Left colon (tissue), 2 donors: ENCODE results near the gene RNF26. TPM values are rescaled to one million over a fixed set of nuclear protein-coding genes. Genes with fewer than 3 reads are reported as not detected.
A peak's percentile ranks its signal among the peaks of the same experiment; 100 is the strongest.

ENCODE experiments used
- ATAC-seq: fragments of 200-7000 bp; cut with Tn5 transposase; one replicate; pipeline ENCODE4 v1.9.1; 2020; ENCODE audit warnings: mild to moderate bottlenecking, moderate library complexity
- DNase-seq, 2 donors: peaks; one replicate each; pipeline ENCODE4 v3.0.0-alpha.2; 2020
- intact Hi-C, 2 donors: fragments of 100-400 bp; cut with DNase I in 1 of 2; cut with micrococcal nuclease in 1 of 2; formaldehyde crosslinking; loops; one replicate each; pipeline versions ENCODE4 v1.11.2 to v1.14.0; 2022; cut with DNase I, micrococcal nuclease
- total RNA-seq, 2 donors: library from RNA; stranded (reverse); fragmentation: NEBNext Ultra II Directional; extraction: Animal tissue kit (Norgen Biotek cat#: 25700); gene quantifications; one replicate each; pipeline ENCODE4 v1.2.1, GENCODE V29; 2021
- donor health status: DM: no; HTN: no; CAD: no.
- donor health status: DM: yes; HTN: yes; CAD: no.

RNF26 gene
- total RNA-seq, 2 donors from 2014 or later = 19.9 to 24.0 TPM

- DNase-seq (no peak), ATAC-seq (no peak)
- intact Hi-C loops = no loop called here
These were observed 10.1 kb downstream of the RNF26 start for GRCh38 chr11:119344291-119345010.

- DNase-seq = no peak
- no peak for ATAC-seq
- intact Hi-C loops = no loop called here
These were observed 11.4 kb downstream of the RNF26 start for GRCh38 chr11:119345685-119346084.

GRCh38 chr11:119346605-119347004, 12.3 kb downstream of the RNF26 start, which contains the start of gene MFRP:
MFRP (minus strand) TSS chr11:119346705; CDS start chr11:119346513, 192 bp downstream.
- intact Hi-C loops = no loop called here
- ATAC-seq (no peak), DNase-seq (no peak)

GRCh38 chr11:119347242-119347641, 12.9 kb downstream of the RNF26 start:
- intact Hi-C loops = no loop called here
- no peak for DNase-seq
- ATAC-seq = peak; percentile 43

GRCh38 chr11:119347940-119348605, 13.7 kb downstream of the RNF26 start:
- ATAC-seq (no peak), DNase-seq (no peak)
- intact Hi-C loops = no loop called here

GRCh38 chr11:119350302-119350701, 16.0 kb downstream of the RNF26 start:
- intact Hi-C loops = no loop called here
- no peak for ATAC-seq

GRCh38 chr11:119351232-119351631, 16.9 kb downstream of the RNF26 start:
- DNase-seq (no peak), ATAC-seq (no peak)
- intact Hi-C loops = no loop called here

More at GRCh38 chr11:119350302-119350701, 16.0 kb downstream of the RNF26 start:
- DNase-seq = no peak

GRCh38 chr11:119352857-119353260, 18.5 kb downstream of the RNF26 start:
- intact Hi-C loops = no loop called here
- ATAC-seq (peak; percentile 47), DNase-seq (no peak)

GRCh38 chr11:119355091-119355843, 20.9 kb downstream of the RNF26 start:
- DNase-seq (no peak), ATAC-seq (no peak)
- intact Hi-C loops = loop anchor here in 1 of 2 donors (5.0 kb wide), 1 partner anchor 122 kb away; no protein-coding TSS in a partner anchor

GRCh38 chr11:119356349-119357031, 22.2 kb downstream of the RNF26 start:
- peak; percentile 87 for ATAC-seq
- intact Hi-C loops = loop anchor here in 1 of 2 donors (5.0 kb wide), 1 partner anchor 121 kb away; no protein-coding TSS in a partner anchor
- DNase-seq = peak; percentile 72 to 89

- no peak for ATAC-seq
- DNase-seq = no peak
- intact Hi-C loops = loop anchor here in 1 of 2 donors (5.0 kb wide), 1 partner anchor 120 kb away; no protein-coding TSS in a partner anchor
These were observed 22.7 kb downstream of the RNF26 start for GRCh38 chr11:119357074-119357473.

- DNase-seq (no peak), ATAC-seq (peak; percentile 15)
- intact Hi-C loops = loop anchor here in 1 of 2 donors (5.0 kb wide), 1 partner anchor 118 kb away; no protein-coding TSS in a partner anchor
These were observed 25.3 kb downstream of the RNF26 start for GRCh38 chr11:119359365-119360214.

- intact Hi-C loops = no loop called here
- ATAC-seq (no peak), DNase-seq (no peak)
These were observed 26.9 kb downstream of the RNF26 start for GRCh38 chr11:119361056-119361787.

- ATAC-seq (no peak), DNase-seq (no peak)
- intact Hi-C loops = no loop called here
These were observed 27.8 kb downstream of the RNF26 start for GRCh38 chr11:119361941-119362725.

- intact Hi-C loops = no loop called here
- ATAC-seq (no peak), DNase-seq (no peak)
These were observed 28.4 kb downstream of the RNF26 start for GRCh38 chr11:119362741-119363080.

GRCh38 chr11:119363081-119363850, 28.9 kb downstream of the RNF26 start:
- intact Hi-C loops = no loop called here
- DNase-seq (no peak), ATAC-seq (no peak)
